ENCODE measurements around the gene ARPC5L.

Gene ARPC5L

GRCh38 chr9:124869466-124869985, 7.6 kb downstream of the ARPC5L start:
- peak overlapping the region; percentile 88 for H3K27ac ChIP-seq
- no peak for DNase-seq
- in situ Hi-C loops (cut with HindIII; ENCODE audit: low pct_ligation_motif_present, low sequenced_read_pairs): no loop called here
- H3K4me3 ChIP-seq (ENCODE audit: low read depth, low read length): peak overlapping the region; percentile 96
- H3K36me3 ChIP-seq (replicated peaks): peaks cover 22% of the 10 kb centered on the region
- no peaks in the 10 kb centered on the region for H3K27me3 ChIP-seq (replicated peaks)
- TF ChIP-seq CTCF (IDR thresholded peaks at IDR 0.05; ENCODE audit: low read depth, low read length, missing control alignments): no peak

GRCh38 chr9:124869986-124870560, 8.1 kb downstream of the ARPC5L start:
- H3K27me3 ChIP-seq (replicated peaks): no peaks in the 10 kb centered on the region
- peak overlapping the region; percentile 88 for H3K27ac ChIP-seq
- DNase-seq: peak; percentile 19
- in situ Hi-C loops (cut with HindIII; ENCODE audit: low pct_ligation_motif_present, low sequenced_read_pairs): no loop called here
- TF ChIP-seq CTCF (IDR thresholded peaks at IDR 0.05; ENCODE audit: low read depth, low read length, missing control alignments): no peak
- peak overlapping the region; percentile 96 for H3K4me3 ChIP-seq (ENCODE audit: low read depth, low read length)
- H3K36me3 ChIP-seq (replicated peaks): peaks cover 28% of the 10 kb centered on the region

- no peak overlapping the region for H3K27ac ChIP-seq
- H3K4me3 ChIP-seq (ENCODE audit: low read depth, low read length): peak overlapping the region; percentile 96
- no peak for DNase-seq
- H3K36me3 ChIP-seq (replicated peaks): peaks cover 34% of the 10 kb centered on the region
- no peak for TF ChIP-seq CTCF (IDR thresholded peaks at IDR 0.05; ENCODE audit: low read depth, low read length, missing control alignments)
- in situ Hi-C loops (cut with HindIII; ENCODE audit: low pct_ligation_motif_present, low sequenced_read_pairs): no loop called here
- no peaks in the 10 kb centered on the region for H3K27me3 ChIP-seq (replicated peaks)
These were observed 8.8 kb downstream of the ARPC5L start for GRCh38 chr9:124870723-124871122.

- in situ Hi-C loops (cut with HindIII; ENCODE audit: low pct_ligation_motif_present, low sequenced_read_pairs): no loop called here
- no peak overlapping the region for H3K27ac ChIP-seq
- no peak for DNase-seq
- TF ChIP-seq CTCF (IDR thresholded peaks at IDR 0.05; ENCODE audit: low read depth, low read length, missing control alignments): no peak
- H3K36me3 ChIP-seq (replicated peaks): peaks cover 39% of the 10 kb centered on the region
- no peak overlapping the region for H3K4me3 ChIP-seq (ENCODE audit: low read depth, low read length)
- H3K27me3 ChIP-seq (replicated peaks): no peaks in the 10 kb centered on the region
These were observed 9.2 kb downstream of the ARPC5L start for GRCh38 chr9:124871156-124871561.

GRCh38 chr9:124873664-124874063, 11.7 kb downstream of the ARPC5L start:
- no peak overlapping the region for H3K27ac ChIP-seq
- H3K36me3 ChIP-seq (replicated peaks): peaks cover 57% of the 10 kb centered on the region

More at GRCh38 chr9:124873664-124874063, 11.7 kb downstream of the ARPC5L start:
- DNase-seq: no peak
- in situ Hi-C loops (cut with HindIII; ENCODE audit: low pct_ligation_motif_present, low sequenced_read_pairs): no loop called here
- no peaks in the 10 kb centered on the region for H3K27me3 ChIP-seq (replicated peaks)
- no peak overlapping the region for H3K4me3 ChIP-seq (ENCODE audit: low read depth, low read length)
- no peak for TF ChIP-seq CTCF (IDR thresholded peaks at IDR 0.05; ENCODE audit: low read depth, low read length, missing control alignments)

All from brain microvascular endothelial cell (primary cell).